ENCODE results near the gene SLC2A4RG.

- TF ChIP-seq CTCF (IDR thresholded peaks at IDR 0.05; ENCODE audit: poor library complexity): no peak
- no peak for TF ChIP-seq EZH2 (IDR thresholded peaks at IDR 0.05; ENCODE audit: borderline replicate concordance)
These were observed 27.4 kb upstream of the SLC2A4RG start for GRCh38 chr20:63712191-63712590.

Measured in hepatocyte (in vitro differentiated cells).